ENCODE results near the gene SUV39H2. TPM values are rescaled to one million over a fixed set of nuclear protein-coding genes. Genes with fewer than 3 reads are reported as not detected.
"Not testable (repeated sequence)": the region's sequence is repeated elsewhere in the genome, so short reads cannot be mapped to it uniquely, and the experiment has no call there.

SUV39H2 gene
- total and polyA plus RNA-seq, 2 experiments from 2014 or later: 9.3 to 14.6 TPM

- DNase-seq: no peak
- Histone ChIP-seq H3K36me3 (ENCODE audit: low read depth) (peaks cover 41% of the 10 kb centered on the region; the same call in 1 of the 2 replicates), H3K4me2 (ENCODE audit: unreplicated experiment) (no peak overlapping the region), H3K4me1 (ENCODE audit: insufficient read depth) (no peaks in the 10 kb centered on the region), H3K27me3 (replicated peaks; ENCODE audit: insufficient read depth) (no peaks in the 10 kb centered on the region), H4K20me1 (ENCODE audit: insufficient read depth) (no peaks in the 10 kb centered on the region), H3K9me2 (ENCODE audit: insufficient read depth) (no peaks in the 10 kb centered on the region), H3F3A (ENCODE audit: insufficient read depth) (no peaks in the 10 kb centered on the region), H3K9me3 (ENCODE audit: low read depth) (no peaks in the 10 kb centered on the region), H3K9ac (no peak overlapping the region), H3K79me2 (ENCODE audit: insufficient read depth) (no peaks in the 10 kb centered on the region), H2AFZ (no peak overlapping the region), H3K27ac (no peak overlapping the region), H3K4me3 (no peak overlapping the region)
- TF ChIP-seq EZH2 (IDR thresholded peaks at IDR 0.05; ENCODE audit: insufficient read depth, poor library complexity, severe bottlenecking) (no peak), EZH2phosphoT487 (IDR thresholded peaks at IDR 0.05; ENCODE audit: insufficient read depth, low read depth) (no peak)
- in situ Hi-C loops (cut with MboI): no loop called here
- 98% methylated on average over 13 of the region's 13 CpGs for WGBS, 2 experiments (ENCODE audit: low coverage in 1 of 2, low lambda C conversion rate in 2 of 2, missing lambda C conversion rate in 2 of 2)
These were observed 48.2 kb downstream of the SUV39H2 start for GRCh38 chr10:14926722-14927416.

DNA sequence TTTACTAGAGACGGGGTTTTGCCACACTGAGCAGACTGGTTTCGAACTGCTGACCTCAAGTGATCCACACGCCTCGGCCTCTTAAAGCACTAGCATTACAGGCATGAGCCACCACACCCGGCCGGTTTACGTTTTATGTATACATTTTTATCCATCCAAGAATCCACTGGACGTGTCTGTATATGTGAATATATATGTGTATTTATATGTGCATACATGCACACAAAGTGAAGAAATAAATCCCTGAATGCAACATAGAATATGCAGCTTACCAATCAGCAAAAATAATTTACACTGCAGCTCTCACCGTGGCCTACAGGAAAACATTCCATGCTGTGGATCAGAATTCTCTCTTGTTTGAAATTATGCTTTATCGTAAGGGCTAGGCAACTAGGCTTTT is 51.9 kb downstream of the SUV39H2 start:
- Histone ChIP-seq H3K9ac (no peak overlapping the region), H3K4me3 (no peak overlapping the region), H3K4me1 (ENCODE audit: insufficient read depth) (no peaks in the 10 kb centered on the region), H3F3A (ENCODE audit: insufficient read depth) (no peaks in the 10 kb centered on the region), H3K4me2 (ENCODE audit: unreplicated experiment) (no peak overlapping the region), H3K79me2 (ENCODE audit: insufficient read depth) (no peaks in the 10 kb centered on the region), H4K20me1 (ENCODE audit: insufficient read depth) (no peaks in the 10 kb centered on the region), H3K9me3 (ENCODE audit: low read depth) (no peaks in the 10 kb centered on the region), H2AFZ (no peak overlapping the region), H3K36me3 (ENCODE audit: low read depth) (peaks cover 30% of the 10 kb centered on the region; the same call in 1 of the 2 replicates), H3K9me2 (ENCODE audit: insufficient read depth) (no peaks in the 10 kb centered on the region), H3K27me3 (replicated peaks; ENCODE audit: insufficient read depth) (no peaks in the 10 kb centered on the region), H3K27ac (no peak overlapping the region)
- DNase-seq: no peak
- in situ Hi-C loops (cut with MboI): no loop called here
- 97 to 98% methylated on average over 10 of the region's 10 CpGs for WGBS, 2 experiments (ENCODE audit: low coverage in 1 of 2, low lambda C conversion rate in 2 of 2, missing lambda C conversion rate in 2 of 2)
- TF ChIP-seq EZH2 (IDR thresholded peaks at IDR 0.05; ENCODE audit: insufficient read depth, poor library complexity, severe bottlenecking) (no peak), EZH2phosphoT487 (IDR thresholded peaks at IDR 0.05; ENCODE audit: insufficient read depth, low read depth) (no peak)

DNA sequence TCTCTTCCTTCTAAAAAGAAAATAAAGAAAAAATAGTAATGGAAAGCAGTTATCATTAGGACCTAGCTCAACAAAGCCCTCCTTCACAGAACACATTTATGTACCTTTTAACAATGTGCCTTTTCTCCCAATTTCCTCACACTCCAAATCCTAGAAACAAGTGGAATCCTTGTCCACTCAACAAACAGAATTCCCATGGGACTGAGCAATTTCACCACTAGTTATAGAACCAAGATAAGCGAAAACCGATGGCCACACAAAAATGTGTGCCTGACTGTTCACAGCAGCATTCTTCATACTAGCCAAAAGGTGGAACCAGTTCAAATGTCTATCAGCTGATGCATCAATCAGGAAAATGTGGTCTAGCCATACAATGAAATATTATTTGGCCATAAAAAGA is 57.9 kb downstream of the SUV39H2 start:
- Histone ChIP-seq H3K27me3 (replicated peaks; ENCODE audit: insufficient read depth) (no peaks in the 10 kb centered on the region), H3K4me3 (no peak overlapping the region), H3K36me3 (ENCODE audit: low read depth) (peaks cover 7% of the 10 kb centered on the region), H3K9ac (no peak overlapping the region), H3K79me2 (ENCODE audit: insufficient read depth) (no peaks in the 10 kb centered on the region), H3K4me1 (ENCODE audit: insufficient read depth) (no peaks in the 10 kb centered on the region), H2AFZ (no peak overlapping the region), H3K9me3 (ENCODE audit: low read depth) (no peaks in the 10 kb centered on the region), H3K4me2 (ENCODE audit: unreplicated experiment) (no peak overlapping the region), H3F3A (ENCODE audit: insufficient read depth) (no peaks in the 10 kb centered on the region), H4K20me1 (ENCODE audit: insufficient read depth) (no peaks in the 10 kb centered on the region), H3K27ac (no peak overlapping the region), H3K9me2 (ENCODE audit: insufficient read depth) (no peaks in the 10 kb centered on the region)
- WGBS, 2 experiments (ENCODE audit: low coverage in 1 of 2, low lambda C conversion rate in 2 of 2, missing lambda C conversion rate in 2 of 2): 98 to 99% methylated on average over 2 of the region's 2 CpGs
- DNase-seq: no peak
- in situ Hi-C loops (cut with MboI): no loop called here
- TF ChIP-seq EZH2 (IDR thresholded peaks at IDR 0.05; ENCODE audit: insufficient read depth, poor library complexity, severe bottlenecking) (no peak), EZH2phosphoT487 (IDR thresholded peaks at IDR 0.05; ENCODE audit: insufficient read depth, low read depth) (no peak)

- H3K79me2 ChIP-seq (ENCODE audit: insufficient read depth); DNase-seq; H3K4me3 ChIP-seq; in situ Hi-C loops (cut with MboI); H3K27me3 ChIP-seq (replicated peaks; ENCODE audit: insufficient read depth); H3K27ac ChIP-seq; H3K9ac ChIP-seq; H3K4me1 ChIP-seq (ENCODE audit: insufficient read depth); H3K36me3 ChIP-seq (ENCODE audit: low read depth); H3K9me3 ChIP-seq (ENCODE audit: low read depth); H4K20me1 ChIP-seq (ENCODE audit: insufficient read depth); H3F3A ChIP-seq (ENCODE audit: insufficient read depth); H3K4me2 ChIP-seq (ENCODE audit: unreplicated experiment); H3K9me2 ChIP-seq (ENCODE audit: insufficient read depth); H2AFZ ChIP-seq: not testable (repeated sequence)
- 80 to 81% methylated on average over 4 of the region's 5 CpGs for WGBS, 2 experiments (ENCODE audit: low coverage in 1 of 2, low lambda C conversion rate in 2 of 2, missing lambda C conversion rate in 2 of 2)
These were observed 60.3 kb downstream of the SUV39H2 start for GRCh38 chr10:14938971-14939370.

DNA sequence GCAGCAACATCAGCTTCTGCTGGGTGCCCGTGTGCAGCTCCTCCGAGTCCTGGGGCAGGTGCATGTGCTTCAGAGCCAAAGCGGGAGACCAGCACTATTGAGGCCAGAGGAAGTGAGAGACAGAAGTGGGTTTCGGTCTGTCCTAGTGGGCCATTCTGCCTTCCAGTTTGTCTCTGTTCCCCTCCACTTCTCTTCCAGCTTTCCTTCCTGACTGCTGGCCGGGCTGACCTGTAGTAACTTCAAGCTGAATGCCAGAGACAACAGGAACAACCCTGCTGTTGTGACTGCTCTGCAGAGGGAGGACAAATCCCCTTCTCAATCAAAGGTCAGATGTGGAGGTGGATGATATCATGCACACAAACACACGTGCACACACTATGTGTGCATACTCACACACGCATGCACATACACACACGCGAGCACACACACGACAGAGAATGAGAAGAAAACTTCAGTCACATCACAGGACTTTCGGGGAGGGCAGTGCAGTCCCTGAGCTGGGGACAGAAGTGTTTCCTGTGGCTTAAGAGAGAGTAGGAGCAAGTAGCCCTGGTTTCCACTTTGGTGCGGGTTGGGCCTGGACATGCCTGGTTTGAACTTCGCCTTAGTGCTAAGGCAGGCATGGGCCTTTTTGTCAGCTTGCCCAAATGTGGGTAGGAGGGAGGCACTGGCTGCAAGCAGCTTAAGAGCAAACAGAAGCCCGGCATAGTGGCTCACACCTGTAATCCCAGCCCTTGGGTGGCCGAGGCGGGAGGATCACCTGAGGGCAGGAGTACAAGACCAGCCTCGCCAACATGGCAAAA is 63.7 kb downstream of the SUV39H2 start:
- in situ Hi-C loops (cut with MboI); H2AFZ ChIP-seq; DNase-seq; H3K4me1 ChIP-seq (ENCODE audit: insufficient read depth); H3K9me2 ChIP-seq (ENCODE audit: insufficient read depth); H3K9ac ChIP-seq; H4K20me1 ChIP-seq (ENCODE audit: insufficient read depth); H3K4me2 ChIP-seq (ENCODE audit: unreplicated experiment); H3K27me3 ChIP-seq (replicated peaks; ENCODE audit: insufficient read depth); H3K27ac ChIP-seq; H3K9me3 ChIP-seq (ENCODE audit: low read depth); H3K4me3 ChIP-seq; H3F3A ChIP-seq (ENCODE audit: insufficient read depth): not testable (repeated sequence)
- WGBS, 2 experiments (ENCODE audit: low coverage in 1 of 2, low lambda C conversion rate in 2 of 2, missing lambda C conversion rate in 2 of 2): 92 to 93% methylated on average over 16 to 17 of the region's 17 CpGs
- Histone ChIP-seq H3K79me2 (ENCODE audit: insufficient read depth) (peaks cover 19% of the 10 kb centered on the region), H3K36me3 (ENCODE audit: low read depth) (peaks cover 12% of the 10 kb centered on the region)

DNA sequence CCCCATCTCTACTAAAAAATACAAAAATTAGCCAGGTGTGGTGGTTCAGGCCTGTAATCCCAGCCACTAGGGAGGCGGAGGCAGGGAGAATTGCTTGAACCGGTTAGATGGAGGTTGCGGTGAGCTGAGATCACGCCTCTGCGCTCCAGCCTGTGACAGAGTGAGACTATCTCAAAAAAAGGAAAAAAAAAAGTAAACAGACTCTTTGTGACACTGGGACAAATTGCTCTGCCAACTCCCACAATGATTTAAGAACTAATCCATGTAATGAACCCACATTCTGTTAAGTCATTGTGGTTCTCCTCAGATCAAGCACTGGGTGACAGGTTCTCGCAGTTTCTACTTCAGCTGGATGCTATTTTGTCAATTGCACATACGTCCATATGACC is 64.3 kb downstream of the SUV39H2 start:
- H2AFZ ChIP-seq; H3K9ac ChIP-seq; H3K27ac ChIP-seq; H3K9me2 ChIP-seq (ENCODE audit: insufficient read depth); H3F3A ChIP-seq (ENCODE audit: insufficient read depth); DNase-seq; H3K4me3 ChIP-seq; H3K4me1 ChIP-seq (ENCODE audit: insufficient read depth); H3K27me3 ChIP-seq (replicated peaks; ENCODE audit: insufficient read depth); H3K9me3 ChIP-seq (ENCODE audit: low read depth); H3K4me2 ChIP-seq (ENCODE audit: unreplicated experiment); H4K20me1 ChIP-seq (ENCODE audit: insufficient read depth); in situ Hi-C loops (cut with MboI): not testable (repeated sequence)
- 96 to 98% methylated on average over 7 of the region's 7 CpGs for WGBS, 2 experiments (ENCODE audit: low coverage in 1 of 2, low lambda C conversion rate in 2 of 2, missing lambda C conversion rate in 2 of 2)
- H3K79me2 ChIP-seq (ENCODE audit: insufficient read depth): peaks cover 25% of the 10 kb centered on the region
- peaks cover 12% of the 10 kb centered on the region for H3K36me3 ChIP-seq (ENCODE audit: low read depth)
